ENCODE results near the gene TEX10. TPM values are rescaled to one million over a fixed set of nuclear protein-coding genes. Genes with fewer than 3 reads are reported as not detected.

Gene TEX10
- total and polyA plus RNA-seq, 7 donors = 3.2 to 19.6 (median 15.0) TPM

GRCh38 chr9:100281676-100282387 lies 70.9 kb downstream of the TEX10 start:
- peaks cover 15 to 62% (median 18%) of the 10 kb centered on the region in 4 donors for H3K36me3 ChIP-seq
- DNase-seq = no peak
- H3K4me3 ChIP-seq = no peak overlapping the region
- 86 to 92% methylated on average over 7 of the region's 7 CpGs for WGBS, 2 donors
- TF ChIP-seq EP300 (IDR thresholded peaks at IDR 0.05) = no peak
- no peak for TF ChIP-seq POLR2AphosphoS5 (IDR thresholded peaks at IDR 0.05)
- TF ChIP-seq CTCF (IDR thresholded peaks at IDR 0.05) = no peak
- no peak for TF ChIP-seq POLR2A (IDR thresholded peaks at IDR 0.05)
- no peak overlapping the region for H3K27ac ChIP-seq
- no peaks in the 10 kb centered on the region for H3K27me3 ChIP-seq
- H3K4me1 ChIP-seq = no peaks in the 10 kb centered on the region
- intact Hi-C loops (cut with DNase I) = no loop called here
- H3K9me3 ChIP-seq = peaks cover 0 to 7% (median 0%) of the 10 kb centered on the region in 4 donors

DNA sequence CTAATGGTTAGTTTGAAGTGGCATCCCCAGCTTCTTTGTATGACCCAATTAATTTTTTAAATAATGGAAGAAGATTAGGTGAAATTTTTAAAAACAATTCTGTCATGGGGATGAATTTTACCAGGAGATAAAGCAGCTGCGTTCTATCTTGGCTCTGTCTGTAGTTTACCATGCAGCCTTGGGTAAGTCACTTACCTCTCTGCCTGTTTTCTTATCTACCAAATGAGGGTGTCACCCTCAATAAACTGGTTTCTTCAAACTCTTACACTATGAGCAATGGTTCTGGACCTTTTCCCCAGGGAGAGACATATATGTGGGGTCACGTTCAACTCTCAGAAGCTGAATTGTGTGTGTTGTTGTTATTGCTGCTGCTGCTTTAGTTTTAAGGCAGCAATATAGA lies 71.7 kb downstream of the TEX10 start:
- no peak overlapping the region for H3K4me3 ChIP-seq
- no peak overlapping the region for H3K27ac ChIP-seq
- 90 to 97% methylated on average over 2 of the region's 2 CpGs for WGBS, 2 donors
- intact Hi-C loops (cut with DNase I) = no loop called here
- TF ChIP-seq POLR2AphosphoS5 (IDR thresholded peaks at IDR 0.05) (no peak), POLR2A (IDR thresholded peaks at IDR 0.05) (no peak), EP300 (IDR thresholded peaks at IDR 0.05) (no peak), CTCF (IDR thresholded peaks at IDR 0.05) (no peak)
- DNase-seq = no peak
- peaks cover 15 to 62% (median 18%) of the 10 kb centered on the region in 4 donors for H3K36me3 ChIP-seq
- no peaks in the 10 kb centered on the region for H3K27me3 ChIP-seq
- H3K4me1 ChIP-seq = no peaks in the 10 kb centered on the region
- peaks cover 0 to 7% (median 0%) of the 10 kb centered on the region in 4 donors for H3K9me3 ChIP-seq

GRCh38 chr9:100277166-100277979 lies 75.4 kb downstream of the TEX10 start:
- 81 to 87% methylated on average over 5 of the region's 5 CpGs for WGBS, 2 donors
- peaks cover 0 to 52% (median 5%) of the 10 kb centered on the region in 4 donors for H3K36me3 ChIP-seq
- DNase-seq = no peak
- no peaks in the 10 kb centered on the region for H3K9me3 ChIP-seq
- intact Hi-C loops (cut with DNase I) = no loop called here
- no peak for TF ChIP-seq POLR2AphosphoS5 (IDR thresholded peaks at IDR 0.05)
- no peak for TF ChIP-seq POLR2A (IDR thresholded peaks at IDR 0.05)
- no peak for TF ChIP-seq CTCF (IDR thresholded peaks at IDR 0.05)
- no peak for TF ChIP-seq EP300 (IDR thresholded peaks at IDR 0.05)
- H3K4me1 ChIP-seq = no peaks in the 10 kb centered on the region
- H3K27me3 ChIP-seq = no peaks in the 10 kb centered on the region
- H3K27ac ChIP-seq = no peak overlapping the region
- H3K4me3 ChIP-seq = no peak overlapping the region

DNA sequence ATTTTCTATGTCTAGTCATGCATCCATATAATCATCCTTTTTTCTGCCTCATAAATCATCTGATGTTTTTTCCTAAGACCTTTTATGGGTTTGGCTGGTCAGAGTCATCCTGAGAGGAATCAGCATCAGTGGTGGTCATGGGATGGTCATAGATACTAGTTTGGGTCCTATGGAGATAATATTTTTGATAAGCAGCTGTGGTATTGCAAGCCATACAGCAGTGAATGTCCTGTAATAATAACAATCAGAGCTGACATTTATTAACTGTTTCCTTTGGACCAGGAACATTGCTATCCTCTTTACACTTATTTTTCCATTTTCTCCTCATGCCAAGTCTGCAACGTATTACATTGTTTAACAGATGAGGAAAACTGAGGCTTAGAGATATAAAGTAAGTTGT lies 83.1 kb downstream of the TEX10 start:
- Histone ChIP-seq H3K27ac (no peak overlapping the region), H3K4me3 (no peak overlapping the region), H3K36me3 (peaks cover 6 to 49% (median 12%) of the 10 kb centered on the region in 4 donors), H3K27me3 (no peaks in the 10 kb centered on the region), H3K9me3 (no peaks in the 10 kb centered on the region), H3K4me1 (no peaks in the 10 kb centered on the region)
- no peak for DNase-seq
- WGBS, 2 donors = 89 to 100% methylated on average over 1 of the region's 1 CpG
- intact Hi-C loops (cut with DNase I) = no loop called here
- no peak for TF ChIP-seq POLR2A (IDR thresholded peaks at IDR 0.05)
- TF ChIP-seq CTCF (IDR thresholded peaks at IDR 0.05) = no peak
- TF ChIP-seq POLR2AphosphoS5 (IDR thresholded peaks at IDR 0.05) = no peak
- no peak for TF ChIP-seq EP300 (IDR thresholded peaks at IDR 0.05)

Data from sigmoid colon (tissue), 7 donors.